ENCODE results near the gene CDKN2AIP.

DNA sequence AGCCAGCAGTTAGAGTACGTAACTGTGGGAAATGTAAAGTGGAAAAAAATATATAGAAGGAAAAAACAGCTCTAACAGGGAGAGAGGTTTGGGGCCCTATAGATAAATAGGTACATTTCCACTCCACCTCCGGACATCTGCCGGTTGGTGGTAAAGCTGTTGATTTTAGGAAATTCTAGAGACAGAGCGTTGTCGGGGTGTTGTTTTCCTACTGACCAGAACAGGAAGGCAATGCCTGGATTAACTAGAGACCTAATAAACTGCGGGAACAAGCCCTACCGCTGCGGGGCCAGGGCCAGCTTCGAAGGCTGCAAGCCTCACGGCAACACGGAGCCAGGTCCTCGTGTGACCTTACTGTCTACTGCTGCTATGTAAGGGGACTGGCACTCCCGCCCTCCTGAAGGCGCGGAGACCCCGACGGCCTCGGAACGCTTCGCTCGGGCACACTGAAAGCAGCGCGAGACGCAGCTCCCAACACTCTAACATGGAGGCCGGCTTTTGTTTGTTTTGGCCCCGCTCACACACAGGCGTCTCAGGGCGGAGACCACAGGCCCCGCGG is 702 bp upstream of the CDKN2AIP start:
- TF ChIP-seq, protein P1, sequence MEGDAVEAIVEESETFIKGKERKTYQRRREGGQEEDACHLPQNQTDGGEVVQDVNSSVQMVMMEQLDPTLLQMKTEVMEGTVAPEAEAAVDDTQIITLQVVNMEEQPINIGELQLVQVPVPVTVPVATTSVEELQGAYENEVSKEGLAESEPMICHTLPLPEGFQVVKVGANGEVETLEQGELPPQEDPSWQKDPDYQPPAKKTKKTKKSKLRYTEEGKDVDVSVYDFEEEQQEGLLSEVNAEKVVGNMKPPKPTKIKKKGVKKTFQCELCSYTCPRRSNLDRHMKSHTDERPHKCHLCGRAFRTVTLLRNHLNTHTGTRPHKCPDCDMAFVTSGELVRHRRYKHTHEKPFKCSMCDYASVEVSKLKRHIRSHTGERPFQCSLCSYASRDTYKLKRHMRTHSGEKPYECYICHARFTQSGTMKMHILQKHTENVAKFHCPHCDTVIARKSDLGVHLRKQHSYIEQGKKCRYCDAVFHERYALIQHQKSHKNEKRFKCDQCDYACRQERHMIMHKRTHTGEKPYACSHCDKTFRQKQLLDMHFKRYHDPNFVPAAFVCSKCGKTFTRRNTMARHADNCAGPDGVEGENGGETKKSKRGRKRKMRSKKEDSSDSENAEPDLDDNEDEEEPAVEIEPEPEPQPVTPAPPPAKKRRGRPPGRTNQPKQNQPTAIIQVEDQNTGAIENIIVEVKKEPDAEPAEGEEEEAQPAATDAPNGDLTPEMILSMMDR (IDR thresholded peaks at IDR 0.05): peak; percentile 11
- TF ChIP-seq EZH2 (IDR thresholded peaks at IDR 0.05; ENCODE audit: borderline replicate concordance, insufficient read depth, low read depth, low read length, poor library complexity, severe bottlenecking): no peak
